ENCODE measurements around the gene APOBEC3C.
"Not testable (repeated sequence)": the region's sequence is repeated elsewhere in the genome, so short reads cannot be mapped to it uniquely, and the experiment has no call there.

GRCh38 chr22:39061290-39061689 is 47.2 kb downstream of the APOBEC3C start:
- not testable (repeated sequence) for TF ChIP-seq CTCF, POLR2A (IDR thresholded peaks at IDR 0.05)
